Erythroblast (primary cell): ENCODE measurements around the gene NHSL2.

Experiments
- DNase-seq, 2 experiments: peaks; one replicate each; lab custom pipeline; 2025; lab: John Stamatoyannopoulos, UW
- GATA1 ChIP-seq: IDR thresholded peaks from 2 replicates; pipeline ENCODE4 v1.6.1; 2011; ENCODE audit warnings: low read depth, mild to moderate bottlenecking, control low read depth, low read length, moderate library complexity
- POLR2A ChIP-seq: IDR thresholded peaks from 2 replicates; pipeline ENCODE4 v1.6.1; 2011; ENCODE audit warnings: mild to moderate bottlenecking, low read length

NHSL2 gene

DNA sequence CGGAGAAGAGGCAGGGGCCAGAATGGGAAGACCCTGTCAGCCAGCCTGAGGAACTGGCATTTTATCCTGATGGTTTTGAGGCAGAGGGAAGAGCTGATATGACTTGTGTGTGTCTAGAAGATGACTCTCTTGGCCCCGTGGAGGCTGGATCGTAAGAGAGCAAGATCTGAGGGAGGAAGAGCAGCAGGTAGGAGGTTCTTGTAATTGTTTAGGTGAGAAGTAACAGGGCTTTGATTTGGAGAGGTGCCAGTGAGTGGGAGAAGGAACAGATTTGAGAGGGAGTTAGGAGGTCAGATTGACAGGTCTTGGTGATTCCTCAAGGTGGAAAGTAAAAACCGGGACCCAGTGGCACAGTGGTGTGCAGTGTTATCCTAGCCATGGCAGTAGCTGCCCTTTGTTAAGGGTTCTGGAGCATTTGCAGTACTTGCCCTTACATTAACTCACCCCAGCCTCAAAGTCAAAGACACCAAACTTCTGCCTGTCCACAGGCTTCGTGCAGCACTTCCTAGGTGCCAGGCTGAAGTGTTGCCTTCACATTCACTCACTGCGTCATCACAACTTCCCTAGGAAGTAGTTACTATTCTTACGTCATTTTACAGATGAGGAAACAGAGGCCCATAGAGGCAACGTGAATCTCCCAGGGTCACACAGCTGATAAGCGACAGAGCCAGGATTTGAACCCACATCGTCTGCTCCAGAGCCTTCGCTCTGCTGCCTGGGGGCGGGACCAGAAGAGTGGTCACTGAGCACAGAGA, 197.4 kb downstream of the NHSL2 start:
- no peak for DNase-seq
- no peak for TF ChIP-seq POLR2A

DNA sequence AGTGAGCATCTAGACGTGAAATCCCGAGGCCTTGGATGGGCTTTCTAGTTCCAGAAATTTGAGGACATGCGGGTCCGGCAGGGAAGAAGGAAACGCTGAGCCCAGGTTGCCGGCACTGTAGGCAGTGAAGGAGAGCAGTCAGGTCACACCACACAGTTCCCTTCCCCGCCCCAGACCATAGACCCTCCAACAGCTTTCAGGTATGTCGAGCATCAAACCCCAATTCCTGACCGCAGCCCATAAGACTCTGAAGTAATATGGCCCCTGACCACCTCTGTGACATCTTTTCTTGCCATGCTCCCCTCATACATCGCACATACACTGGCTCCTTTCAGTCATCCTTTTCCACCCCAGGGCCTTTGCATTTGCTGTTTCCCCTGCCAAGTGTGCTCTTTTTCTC, 198.0 kb downstream of the NHSL2 start:
- DNase-seq = no peak
- TF ChIP-seq GATA1 (no peak), POLR2A (no peak)

DNA sequence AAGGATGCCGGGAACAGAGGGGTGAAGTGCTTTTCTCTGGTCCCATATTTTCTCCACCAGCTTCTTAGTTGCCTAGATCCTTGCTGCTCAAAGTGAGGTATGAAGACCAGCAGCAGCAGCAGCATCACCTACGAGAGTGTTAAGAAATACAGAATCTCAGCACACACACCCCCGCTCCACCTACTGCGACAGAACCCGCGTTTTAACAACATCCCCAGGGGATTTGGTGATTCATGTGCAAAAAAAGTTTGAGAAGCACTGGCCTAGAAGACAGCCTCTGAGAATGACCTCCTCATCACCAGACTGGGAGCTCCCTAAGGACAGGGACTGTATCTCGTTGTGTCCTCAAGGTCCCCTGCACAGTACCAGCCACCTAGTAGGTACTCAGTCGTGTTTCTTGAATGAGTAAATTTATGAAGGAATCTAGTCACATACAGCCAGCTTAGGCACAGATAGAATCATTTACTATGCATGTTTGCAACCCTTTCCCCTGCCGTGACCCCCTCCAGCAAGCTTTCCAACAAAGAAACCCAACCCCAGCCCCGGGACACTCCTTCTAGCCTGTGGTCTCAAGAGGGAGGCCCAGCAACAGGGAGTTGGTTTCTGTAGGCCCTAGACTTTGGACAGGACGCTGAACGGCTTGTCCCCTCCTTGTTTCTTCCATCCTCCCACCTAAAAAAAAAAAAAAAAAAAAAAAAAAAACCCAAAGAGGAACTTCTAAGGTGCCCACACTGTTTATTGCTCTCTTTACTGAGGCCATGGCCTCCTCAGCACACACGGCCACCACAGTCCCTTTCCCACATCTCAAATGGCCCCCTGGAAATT, 199.6 kb downstream of the NHSL2 start:
- DNase-seq = no peak
- no peak for TF ChIP-seq GATA1
- TF ChIP-seq POLR2A = no peak

DNA sequence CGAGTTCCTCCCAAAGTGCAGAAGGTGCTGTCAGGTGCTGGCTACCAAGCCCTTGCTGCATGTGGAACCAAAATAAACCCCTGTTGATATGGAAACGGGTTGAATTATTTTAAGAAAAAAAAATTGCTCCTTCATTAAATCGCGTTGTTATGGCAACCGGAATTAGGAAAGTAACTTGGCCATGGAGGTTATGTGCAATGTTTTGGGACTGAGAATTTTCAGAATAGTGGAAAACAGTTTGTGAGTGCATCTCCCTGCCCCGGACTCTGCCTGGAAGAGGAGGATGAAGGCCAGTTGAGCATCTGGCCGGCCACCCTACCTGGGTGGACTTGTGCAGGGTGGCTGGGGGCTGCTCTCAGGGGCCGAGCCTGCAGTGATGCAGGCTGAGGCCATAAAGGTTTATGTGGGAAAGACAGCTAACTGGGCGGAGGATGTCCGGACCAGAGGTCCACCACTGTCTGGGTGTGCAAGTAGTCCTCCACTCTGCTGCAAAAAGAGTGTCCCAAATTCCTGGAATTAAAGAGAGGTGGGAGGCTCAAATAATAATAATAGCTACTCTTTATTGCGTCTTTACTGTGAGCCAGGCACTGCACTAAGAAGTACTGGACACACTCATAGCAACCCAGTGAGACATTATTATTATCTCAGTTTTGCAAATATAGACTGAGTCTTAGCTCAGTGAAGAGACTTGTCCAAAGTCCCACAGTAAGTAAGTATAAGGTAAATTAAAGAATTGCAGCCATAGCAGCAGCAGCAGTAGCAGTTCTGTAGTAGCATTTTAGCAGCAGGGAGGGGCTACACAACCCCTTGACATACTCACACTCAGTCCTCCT, 200.4 kb downstream of the NHSL2 start:
- TF ChIP-seq GATA1 = no peak
- no peak for TF ChIP-seq POLR2A
- DNase-seq = no peak

DNA sequence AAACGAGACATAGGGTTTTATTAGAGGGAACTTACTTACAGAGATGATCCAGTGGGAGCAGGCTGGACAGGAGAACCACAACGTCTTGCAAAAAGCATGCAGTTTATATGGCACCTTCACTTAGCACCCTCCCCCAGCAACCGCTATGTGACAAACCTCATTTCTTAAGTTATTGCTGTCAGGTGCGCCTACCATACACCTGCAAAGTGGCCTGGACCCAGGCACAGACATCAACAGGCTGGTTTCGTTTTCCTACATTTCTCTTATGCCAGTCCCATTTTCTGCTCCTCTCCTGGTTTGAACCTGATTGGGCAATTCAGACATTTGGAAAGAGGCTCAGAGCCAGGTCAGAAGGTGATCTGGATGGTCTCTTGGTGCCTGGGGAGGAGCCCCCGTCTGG, 202.8 kb downstream of the NHSL2 start:
- TF ChIP-seq GATA1 (no peak), POLR2A (no peak)

DNA sequence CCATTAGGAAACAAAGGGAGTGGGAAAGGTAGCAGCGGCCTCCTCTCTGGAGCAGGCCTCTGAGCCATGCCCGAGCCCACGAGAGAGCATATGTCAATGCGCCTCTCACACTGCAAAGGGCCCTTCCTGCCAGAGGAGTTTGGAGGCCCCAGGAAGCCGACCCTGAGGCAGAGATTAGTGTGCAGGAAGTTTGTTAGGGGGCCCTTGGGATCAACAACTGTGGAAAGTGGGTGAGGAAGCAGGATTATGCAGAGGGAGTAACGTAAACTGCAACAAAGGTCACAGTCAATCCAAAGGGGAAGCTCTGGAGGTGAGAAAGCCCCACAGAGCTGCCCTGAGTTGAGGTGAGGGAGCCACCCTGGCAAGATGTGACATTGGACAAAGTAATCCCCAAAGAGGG, 203.7 kb downstream of the NHSL2 start:
- DNase-seq = no peak

More for the DNA sequence above, 202.8 kb downstream of the NHSL2 start:
- DNase-seq = no peak

DNA sequence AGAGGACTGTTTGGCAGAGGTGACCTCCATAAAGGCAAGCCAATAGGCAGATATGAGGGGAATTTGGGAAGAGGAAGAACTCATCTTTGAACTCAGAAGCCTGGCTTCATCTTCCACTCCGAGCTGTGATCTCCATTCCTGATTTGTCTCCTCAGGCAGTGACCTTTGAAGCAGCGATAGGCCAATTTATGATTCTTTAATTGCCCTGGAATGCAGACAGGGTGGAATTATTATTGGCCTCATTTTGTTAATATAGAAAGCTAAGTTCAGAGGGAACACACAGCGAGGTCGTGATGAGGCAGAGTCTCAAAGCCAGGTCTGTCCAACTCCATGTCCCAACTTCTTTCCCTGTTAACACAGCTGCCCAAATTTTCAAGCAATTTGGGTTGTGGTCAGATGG, 204.2 kb downstream of the NHSL2 start:
- TF ChIP-seq GATA1 = no peak
- TF ChIP-seq POLR2A = no peak
- DNase-seq = no peak

More for the DNA sequence above, 203.7 kb downstream of the NHSL2 start:
- TF ChIP-seq POLR2A (no peak), GATA1 (no peak)

DNA sequence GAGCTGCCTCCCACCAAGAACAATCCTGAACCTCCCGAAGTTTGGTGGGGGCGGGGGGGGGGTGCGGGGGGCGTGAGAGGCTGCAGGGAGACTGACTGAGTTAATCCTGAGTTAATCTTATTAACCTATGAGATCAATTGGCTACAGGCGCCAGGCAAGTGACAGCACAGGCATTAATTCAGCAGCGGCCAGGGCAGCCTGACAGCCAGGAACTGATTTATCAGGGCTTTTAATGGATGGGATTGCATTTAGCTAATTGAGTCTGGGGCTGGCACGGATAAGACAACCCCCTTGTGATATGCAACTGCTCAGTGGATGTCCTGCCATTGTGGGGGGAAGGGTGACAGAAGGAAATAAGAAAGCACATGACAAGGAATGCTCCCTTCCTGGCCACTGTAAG, 204.7 kb downstream of the NHSL2 start:
- no peak for TF ChIP-seq GATA1
- TF ChIP-seq POLR2A = no peak
- no peak for DNase-seq

DNA sequence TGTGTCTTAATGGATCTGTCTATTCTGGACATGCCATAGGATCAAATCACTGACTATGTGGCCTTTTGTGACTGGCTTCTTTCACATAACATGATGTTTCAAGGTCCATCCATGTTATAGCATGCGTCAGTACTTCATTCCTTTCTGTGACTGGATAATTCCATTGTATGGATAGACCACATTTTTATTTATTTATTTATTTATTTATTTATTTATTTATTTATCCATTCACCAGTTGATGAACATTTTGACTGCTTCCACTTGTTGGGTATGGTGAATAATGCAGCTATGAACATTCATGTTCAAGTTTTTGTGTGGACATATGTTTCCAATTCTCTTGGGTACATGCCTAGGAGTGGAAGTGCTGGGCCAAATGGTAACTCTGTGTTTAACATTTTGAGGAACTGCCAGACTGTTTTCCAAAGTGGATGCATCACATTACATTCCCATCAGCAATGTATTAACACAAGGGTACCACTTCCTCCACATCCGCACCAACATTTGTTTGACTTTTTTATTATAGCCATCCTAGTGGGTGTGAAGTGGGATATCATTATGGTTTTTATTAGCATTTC, 207.1 kb downstream of the NHSL2 start:
- no peak for DNase-seq
- TF ChIP-seq POLR2A (no peak), GATA1 (no peak)

DNA sequence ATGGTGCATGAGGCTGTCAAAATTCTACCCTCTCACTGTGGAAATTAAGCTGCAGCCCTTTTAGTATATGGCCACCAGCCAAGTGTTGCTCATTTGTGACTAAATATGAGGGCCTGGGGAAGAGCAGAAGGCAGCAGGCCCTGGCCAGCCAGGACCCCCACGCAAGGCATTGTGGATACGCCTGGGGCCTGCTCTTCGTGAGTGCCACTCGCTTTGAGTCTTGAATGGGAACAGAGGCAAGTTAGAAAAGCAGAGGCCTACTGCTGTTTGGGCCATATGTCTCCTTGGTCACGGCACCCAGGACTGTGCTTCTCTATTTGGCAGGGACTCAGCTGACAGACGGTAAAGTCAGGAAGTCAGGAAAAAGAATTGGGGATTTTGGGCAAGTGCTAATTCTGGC, 210.2 kb downstream of the NHSL2 start:
- DNase-seq = no peak
- TF ChIP-seq GATA1 (no peak), POLR2A (no peak)

DNA sequence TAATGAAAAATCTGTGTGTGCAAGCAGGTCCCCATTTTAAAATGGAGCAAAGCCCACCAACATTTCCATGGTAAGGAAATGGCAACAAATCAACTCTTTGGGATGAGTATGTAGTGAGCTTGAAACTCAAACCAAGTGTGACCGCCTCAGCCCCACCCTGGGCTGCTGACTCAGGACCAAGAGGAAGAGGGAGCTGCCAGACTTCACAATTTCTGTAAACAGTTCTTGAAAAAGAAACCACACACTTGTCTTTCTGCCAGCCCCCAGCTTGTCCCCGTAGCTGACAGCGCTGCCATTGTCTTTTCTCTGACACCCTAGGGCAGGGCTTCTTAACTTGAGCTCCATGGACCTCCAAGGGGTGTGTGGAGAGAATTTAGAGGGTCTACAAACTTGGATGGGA, 210.7 kb downstream of the NHSL2 start:
- TF ChIP-seq GATA1 (no peak), POLR2A (no peak)
- peak; percentile 57 to 74 for DNase-seq

DNA sequence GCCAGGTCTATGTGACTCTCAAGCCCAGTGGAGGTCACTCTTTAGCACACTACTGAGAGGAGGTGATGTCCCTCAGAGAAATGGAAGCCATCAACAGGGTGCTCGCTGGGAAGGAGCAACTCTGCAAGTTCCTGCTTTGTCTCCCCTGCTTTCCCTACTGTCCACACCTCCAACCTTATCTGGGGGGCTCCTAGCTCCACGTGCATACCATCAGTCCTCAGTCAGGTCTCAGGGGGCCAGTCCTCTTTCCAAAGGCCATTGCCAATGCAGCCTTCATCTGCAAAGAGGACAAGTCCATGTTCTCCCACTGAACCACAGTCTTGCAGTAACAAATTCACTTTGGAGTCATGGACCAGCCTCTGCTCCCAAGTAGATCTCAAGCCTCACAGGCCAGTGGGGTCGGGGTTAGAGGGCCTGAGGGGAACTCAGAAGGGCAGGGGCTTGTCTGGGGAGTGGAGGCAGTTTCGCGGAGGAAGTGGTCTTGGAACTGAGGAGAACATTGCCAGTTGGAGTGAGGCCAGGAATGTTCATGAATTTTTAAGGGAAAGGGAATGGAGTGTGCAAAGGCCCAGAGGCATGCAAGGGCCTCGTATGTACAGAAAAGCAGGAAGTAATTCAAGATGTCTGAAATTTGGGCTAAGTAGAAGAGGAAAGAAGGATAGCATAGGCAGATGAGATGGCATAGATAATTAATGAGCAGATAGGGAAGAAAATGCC, 212.1 kb downstream of the NHSL2 start:
- TF ChIP-seq POLR2A (no peak), GATA1 (no peak)
- no peak for DNase-seq
